ENCODE data around the gene KCNJ15.

DNA sequence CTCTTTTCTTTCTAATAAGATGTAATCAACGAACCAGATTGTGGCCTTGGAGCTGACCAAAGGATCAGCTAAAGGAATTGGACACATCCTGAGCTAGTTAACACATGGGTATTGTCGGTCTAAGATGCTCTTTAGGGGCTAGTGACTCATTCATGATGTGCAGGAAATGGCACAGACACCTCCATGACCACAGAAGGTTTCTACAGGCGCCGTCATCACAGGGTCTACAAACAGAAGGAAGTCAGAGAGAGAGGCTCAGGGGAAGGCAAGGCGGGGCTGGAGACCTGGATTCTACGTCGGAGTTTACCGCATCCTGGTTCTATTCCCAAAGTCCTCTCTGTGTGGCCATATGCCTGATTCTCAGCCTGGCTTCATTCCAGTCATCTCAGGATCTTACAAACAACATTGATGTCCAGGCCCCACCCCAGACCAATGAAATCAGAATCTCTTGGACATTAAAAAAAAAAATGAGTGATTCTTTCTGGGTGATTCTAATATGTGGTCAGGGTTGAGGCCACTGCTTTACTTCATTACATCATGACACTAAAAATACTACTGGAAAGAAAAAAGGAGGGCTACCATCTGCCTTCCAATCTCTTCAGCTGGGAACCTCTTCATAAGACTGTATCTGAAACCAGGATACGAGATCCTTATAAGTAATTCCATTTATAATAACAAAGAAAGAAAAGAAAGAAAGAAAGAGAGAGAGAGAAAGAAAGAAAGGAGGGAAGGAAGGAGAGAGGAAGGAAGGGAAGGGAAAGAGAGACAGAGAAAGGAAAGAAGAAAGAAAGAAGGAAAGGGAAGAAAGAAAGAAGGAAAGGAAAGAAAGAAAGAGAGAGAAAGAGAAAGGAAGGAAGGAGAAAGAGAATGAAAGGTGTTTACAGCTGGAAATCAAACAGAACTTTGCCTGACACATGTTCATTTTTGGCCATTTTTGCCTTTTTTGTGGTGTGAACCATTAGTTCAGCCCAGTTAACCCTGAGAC, 11.6 kb upstream of the KCNJ15 start:
- TF ChIP-seq POLR2A (IDR thresholded peaks at IDR 0.05), result no peak
- TF ChIP-seq, protein P1, sequence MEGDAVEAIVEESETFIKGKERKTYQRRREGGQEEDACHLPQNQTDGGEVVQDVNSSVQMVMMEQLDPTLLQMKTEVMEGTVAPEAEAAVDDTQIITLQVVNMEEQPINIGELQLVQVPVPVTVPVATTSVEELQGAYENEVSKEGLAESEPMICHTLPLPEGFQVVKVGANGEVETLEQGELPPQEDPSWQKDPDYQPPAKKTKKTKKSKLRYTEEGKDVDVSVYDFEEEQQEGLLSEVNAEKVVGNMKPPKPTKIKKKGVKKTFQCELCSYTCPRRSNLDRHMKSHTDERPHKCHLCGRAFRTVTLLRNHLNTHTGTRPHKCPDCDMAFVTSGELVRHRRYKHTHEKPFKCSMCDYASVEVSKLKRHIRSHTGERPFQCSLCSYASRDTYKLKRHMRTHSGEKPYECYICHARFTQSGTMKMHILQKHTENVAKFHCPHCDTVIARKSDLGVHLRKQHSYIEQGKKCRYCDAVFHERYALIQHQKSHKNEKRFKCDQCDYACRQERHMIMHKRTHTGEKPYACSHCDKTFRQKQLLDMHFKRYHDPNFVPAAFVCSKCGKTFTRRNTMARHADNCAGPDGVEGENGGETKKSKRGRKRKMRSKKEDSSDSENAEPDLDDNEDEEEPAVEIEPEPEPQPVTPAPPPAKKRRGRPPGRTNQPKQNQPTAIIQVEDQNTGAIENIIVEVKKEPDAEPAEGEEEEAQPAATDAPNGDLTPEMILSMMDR (IDR thresholded peaks at IDR 0.05), result no peak
